Measurements from ENCODE around the gene PIGS. TPM values are rescaled to one million over a fixed set of nuclear protein-coding genes. Genes with fewer than 3 reads are reported as not detected.

PIGS gene
- total RNA-seq, 1 experiment from 2014 or later, result 64.2 TPM

DNA sequence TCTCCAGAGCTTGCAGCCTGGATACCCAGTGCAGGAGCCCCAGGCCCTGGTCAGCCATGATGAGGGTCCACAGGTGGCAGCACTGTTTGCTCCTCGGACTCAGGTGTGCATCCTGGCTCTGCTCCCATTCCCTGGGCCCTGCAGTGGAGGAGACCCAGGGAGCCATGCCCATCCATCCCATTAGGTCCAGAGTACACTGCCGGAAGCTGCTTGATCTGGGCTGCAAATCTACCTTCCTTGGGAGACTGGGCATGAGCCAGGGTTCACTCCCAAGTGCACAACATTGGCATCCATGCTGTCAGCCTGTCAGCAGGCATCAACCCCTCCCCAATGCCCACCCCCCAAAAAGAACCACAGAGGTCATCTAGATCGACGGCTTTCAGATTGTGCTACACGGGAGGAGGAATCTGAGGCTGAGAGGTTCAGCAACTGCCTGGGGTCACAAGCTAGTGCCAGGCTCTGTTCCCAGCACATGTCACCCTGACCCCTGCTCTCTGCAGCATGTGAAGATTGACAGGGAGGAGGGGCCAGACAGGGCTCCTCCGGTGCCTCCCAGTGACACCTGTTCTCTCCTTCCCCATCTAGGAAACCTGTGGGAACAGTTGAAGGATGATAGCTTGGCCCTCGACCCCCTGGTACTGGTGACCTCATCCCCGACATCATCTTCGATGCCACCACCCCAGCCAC lies 34.6 kb downstream of the PIGS start:
- H3K79me2 ChIP-seq (ENCODE audit: low read depth), result no peaks in the 10 kb centered on the region
- H3K4me1 ChIP-seq (replicated peaks; ENCODE audit: insufficient read depth), result 0 out of 2 replicates have a peak, but pooled peaks cover 6% of the 10 kb centered on the region
- H2AFZ ChIP-seq, result no peak overlapping the region
- no peaks in the 10 kb centered on the region for H3K9me2 ChIP-seq (ENCODE audit: insufficient read depth)
- no peaks in the 10 kb centered on the region for H3K36me3 ChIP-seq (ENCODE audit: low read depth)
- no TSS peak for BruUV-seq (replicated peaks)
- no peaks in the 10 kb centered on the region; the same call in 1 of the 2 replicates for H4K20me1 ChIP-seq (ENCODE audit: insufficient read depth)
- intact Hi-C loops (cut with micrococcal nuclease; ENCODE audit: unreplicated experiment), result no loop called here
- CTCF ChIA-PET, result no interaction called here
- no peak overlapping the region for H3K4me2 ChIP-seq
- POLR2A ChIA-PET (ENCODE audit: unreplicated experiment), result no interaction called here
- H3K27me3 ChIP-seq (ENCODE audit: insufficient read depth, low read depth), result 0 out of 2 replicates have a peak, but pooled peaks cover 4% of the 10 kb centered on the region
- no peak overlapping the region for H3K27ac ChIP-seq
- no peak for DNase-seq
- H3F3A ChIP-seq (ENCODE audit: insufficient read depth, low read depth), result peaks cover 5% of the 10 kb centered on the region; the same call in 1 of the 2 replicates
- no peaks in the 10 kb centered on the region for H3K9me3 ChIP-seq (ENCODE audit: insufficient read depth, low read depth)
- no peak overlapping the region for H3K4me3 ChIP-seq
- TF ChIP-seq, protein P1, sequence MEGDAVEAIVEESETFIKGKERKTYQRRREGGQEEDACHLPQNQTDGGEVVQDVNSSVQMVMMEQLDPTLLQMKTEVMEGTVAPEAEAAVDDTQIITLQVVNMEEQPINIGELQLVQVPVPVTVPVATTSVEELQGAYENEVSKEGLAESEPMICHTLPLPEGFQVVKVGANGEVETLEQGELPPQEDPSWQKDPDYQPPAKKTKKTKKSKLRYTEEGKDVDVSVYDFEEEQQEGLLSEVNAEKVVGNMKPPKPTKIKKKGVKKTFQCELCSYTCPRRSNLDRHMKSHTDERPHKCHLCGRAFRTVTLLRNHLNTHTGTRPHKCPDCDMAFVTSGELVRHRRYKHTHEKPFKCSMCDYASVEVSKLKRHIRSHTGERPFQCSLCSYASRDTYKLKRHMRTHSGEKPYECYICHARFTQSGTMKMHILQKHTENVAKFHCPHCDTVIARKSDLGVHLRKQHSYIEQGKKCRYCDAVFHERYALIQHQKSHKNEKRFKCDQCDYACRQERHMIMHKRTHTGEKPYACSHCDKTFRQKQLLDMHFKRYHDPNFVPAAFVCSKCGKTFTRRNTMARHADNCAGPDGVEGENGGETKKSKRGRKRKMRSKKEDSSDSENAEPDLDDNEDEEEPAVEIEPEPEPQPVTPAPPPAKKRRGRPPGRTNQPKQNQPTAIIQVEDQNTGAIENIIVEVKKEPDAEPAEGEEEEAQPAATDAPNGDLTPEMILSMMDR (conservative IDR thresholded peaks at IDR 0.05), result no peak
- no peak for TF ChIP-seq EZH2 (IDR thresholded peaks at IDR 0.05; ENCODE audit: low read depth)

DNA sequence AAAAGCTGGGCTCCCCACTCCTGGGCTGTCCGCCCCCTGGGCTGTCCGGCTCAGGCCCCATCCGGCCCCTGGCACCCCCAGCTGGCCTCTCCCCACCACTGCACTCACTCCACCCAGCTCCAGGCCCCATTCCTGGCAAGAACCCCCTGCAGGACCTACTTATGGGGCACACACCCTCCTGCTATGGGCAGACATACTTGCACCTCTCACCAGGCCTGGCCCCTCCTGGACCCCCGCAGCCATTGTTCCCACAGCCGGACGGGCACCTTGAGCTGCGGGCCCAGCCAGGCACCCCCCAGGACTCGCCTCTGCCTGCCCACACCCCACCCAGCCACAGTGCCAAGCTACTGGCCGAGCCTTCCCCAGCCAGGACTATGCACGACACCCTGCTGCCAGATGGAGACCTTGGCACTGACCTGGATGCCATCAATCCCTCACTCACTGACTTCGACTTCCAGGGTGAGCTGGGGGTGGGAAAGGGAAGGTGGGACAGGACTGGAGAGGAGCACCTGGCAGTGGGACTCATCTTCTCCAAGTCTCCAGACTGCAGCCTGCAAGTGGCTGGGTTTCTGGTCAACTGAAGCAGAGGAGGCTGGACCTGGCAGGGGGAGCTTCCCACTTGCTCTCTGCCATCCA lies 36.5 kb downstream of the PIGS start:
- Histone ChIP-seq H3K27ac (no peak overlapping the region), H3K79me2 (ENCODE audit: low read depth) (no peaks in the 10 kb centered on the region), H3K36me3 (ENCODE audit: low read depth) (no peaks in the 10 kb centered on the region), H3K4me3 (no peak overlapping the region), H3K27me3 (ENCODE audit: insufficient read depth, low read depth) (peaks cover 7% of the 10 kb centered on the region; the same call in 1 of the 2 replicates), H4K20me1 (ENCODE audit: insufficient read depth) (no peaks in the 10 kb centered on the region), H3K4me1 (replicated peaks; ENCODE audit: insufficient read depth) (0 out of 2 replicates have a peak, but pooled peaks cover 6% of the 10 kb centered on the region), H3K9me2 (ENCODE audit: insufficient read depth) (no peaks in the 10 kb centered on the region), H2AFZ (no peak overlapping the region), H3F3A (ENCODE audit: insufficient read depth, low read depth) (no peaks in the 10 kb centered on the region), H3K4me2 (no peak overlapping the region), H3K9me3 (ENCODE audit: insufficient read depth, low read depth) (no peaks in the 10 kb centered on the region)
- BruUV-seq (replicated peaks), result no TSS peak
- intact Hi-C loops (cut with micrococcal nuclease; ENCODE audit: unreplicated experiment), result no loop called here
- CTCF ChIA-PET, result no interaction called here
- TF ChIP-seq, protein P1 (conservative IDR thresholded peaks at IDR 0.05), result no peak
- no peak for TF ChIP-seq EZH2 (IDR thresholded peaks at IDR 0.05; ENCODE audit: low read depth)
- DNase-seq, result no peak
- POLR2A ChIA-PET (ENCODE audit: unreplicated experiment), result no interaction called here

DNA sequence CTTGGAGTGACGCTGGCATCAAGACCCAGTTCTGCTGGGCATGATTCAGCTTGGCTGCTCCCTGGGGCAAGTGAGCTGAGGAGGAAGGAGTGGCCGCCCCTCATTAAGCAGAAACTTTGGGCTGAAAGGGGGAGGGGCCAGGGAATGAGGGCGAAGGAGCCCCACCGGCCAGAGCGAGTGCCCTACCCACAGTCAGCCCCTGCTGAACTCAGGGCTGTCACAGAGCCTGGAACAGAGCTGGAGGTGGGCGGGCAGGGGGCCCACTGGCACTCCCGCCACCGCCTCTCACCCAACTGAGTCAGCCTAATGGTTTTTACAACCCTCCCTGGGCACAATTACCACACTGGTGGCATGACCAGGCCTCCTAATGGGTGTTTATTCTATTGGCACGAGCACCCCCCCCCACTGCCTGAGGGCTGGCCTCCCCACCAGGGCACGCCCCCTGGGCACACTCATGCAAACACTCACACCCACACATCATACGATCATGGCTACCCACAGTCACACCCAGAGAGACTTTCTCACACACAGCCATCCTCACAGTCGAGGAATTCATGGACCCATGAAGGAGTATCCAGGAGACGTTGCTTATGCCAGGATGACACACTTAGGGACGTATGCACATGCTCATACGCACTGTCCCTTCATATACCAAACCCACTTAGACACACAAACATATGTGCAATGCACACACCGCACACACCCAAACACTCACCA lies 38.1 kb downstream of the PIGS start:
- H3K9me3 ChIP-seq (ENCODE audit: insufficient read depth, low read depth), result no peaks in the 10 kb centered on the region
- H3K4me1 ChIP-seq (replicated peaks; ENCODE audit: insufficient read depth), result peaks cover 8% of the 10 kb centered on the region
- no peak overlapping the region for H3K27ac ChIP-seq
- intact Hi-C loops (cut with micrococcal nuclease; ENCODE audit: unreplicated experiment), result no loop called here
- no peak overlapping the region for H3K4me3 ChIP-seq
- no peaks in the 10 kb centered on the region for H3K9me2 ChIP-seq (ENCODE audit: insufficient read depth)
- peaks cover 7% of the 10 kb centered on the region; the same call in 1 of the 2 replicates for H3K27me3 ChIP-seq (ENCODE audit: insufficient read depth, low read depth)
- ChIA-PET POLR2A (ENCODE audit: unreplicated experiment) (no interaction called here), CTCF (no interaction called here)
- H3K36me3 ChIP-seq (ENCODE audit: low read depth), result no peaks in the 10 kb centered on the region
- no peak overlapping the region for H2AFZ ChIP-seq
- no TSS peak for BruUV-seq (replicated peaks)
- no peaks in the 10 kb centered on the region for H3K79me2 ChIP-seq (ENCODE audit: low read depth)
- TF ChIP-seq, protein P1 (conservative IDR thresholded peaks at IDR 0.05), result no peak
- no peak for TF ChIP-seq EZH2 (IDR thresholded peaks at IDR 0.05; ENCODE audit: low read depth)
- no peaks in the 10 kb centered on the region for H4K20me1 ChIP-seq (ENCODE audit: insufficient read depth)
- H3F3A ChIP-seq (ENCODE audit: insufficient read depth, low read depth), result no peaks in the 10 kb centered on the region
- no peak overlapping the region for H3K4me2 ChIP-seq
- DNase-seq, result no peak

Data from PC-9 (cell line).